ENCODE data around the gene FCRL1. TPM values are rescaled to one million over a fixed set of nuclear protein-coding genes. Genes with fewer than 3 reads are reported as not detected.

The FCRL1 gene
- total and polyA plus RNA-seq, 2 of the 13 experiments (the other 11 are each of a cell fraction or from before 2014, with no cell fraction given) = not detected

- Histone ChIP-seq H4K20me1 (ENCODE audit: insufficient read depth, low read length) (no peaks in the 10 kb centered on the region), H3K79me2 (ENCODE audit: insufficient read depth, low read length) (no peaks in the 10 kb centered on the region), H3K4me3 (replicated peaks in 1 of 3; ENCODE audit: insufficient read depth in 1 of 3, low read depth in 2 of 3, low read length in 3 of 3) (no peak overlapping the region), H3K27me3 (ENCODE audit: control insufficient read depth in 1 of 2, insufficient read depth in 2 of 2, low read length in 2 of 2) (no peaks in the 10 kb centered on the region; a peak in 1 of 5 replicates), H3K9ac (ENCODE audit: insufficient read depth, low read depth, low read length) (no peak overlapping the region), H3K4me2 (ENCODE audit: low read depth, low read length) (no peak overlapping the region), H3K36me3 (replicated peaks in 1 of 2; ENCODE audit: control insufficient read depth in 1 of 2, insufficient read depth in 2 of 2, low read length in 2 of 2) (no peaks in the 10 kb centered on the region), H3K27ac (ENCODE audit: extremely low read length, insufficient read depth, low read length) (no peak overlapping the region), H3K9me3 (ENCODE audit: low read length) (no peaks in the 10 kb centered on the region), H2AFZ (ENCODE audit: low read length) (no peak overlapping the region), H3K4me1 (ENCODE audit: insufficient read depth, low read length) (no peaks in the 10 kb centered on the region)
- no TSS peak for BruUV-seq (replicated peaks)
- intact Hi-C loops (cut with micrococcal nuclease; ENCODE audit: unreplicated experiment) = no loop called here
- TF ChIP-seq ZNF180 (CRISPR knock-in tag; IDR thresholded peaks at IDR 0.05; ENCODE audit: borderline replicate concordance, low read depth) (no peak), ONECUT2 (CRISPR knock-in tag; IDR thresholded peaks at IDR 0.05) (no peak), MED8 (CRISPR knock-in tag; IDR thresholded peaks at IDR 0.05; ENCODE audit: insufficient replicate concordance) (no peak), IKZF5 (CRISPR knock-in tag; IDR thresholded peaks at IDR 0.05) (no peak), ZNF816 (CRISPR knock-in tag; IDR thresholded peaks at IDR 0.05; ENCODE audit: borderline replicate concordance) (no peak), ARNT (IDR thresholded peaks at IDR 0.05) (no peak), RBM22 (optimal IDR thresholded peaks at IDR 0.05; ENCODE audit: low read length) (no peak), ZNF740 (CRISPR knock-in tag; IDR thresholded peaks at IDR 0.05) (no peak), RCOR2 (CRISPR knock-in tag; IDR thresholded peaks at IDR 0.05) (no peak), ZUFSP (CRISPR knock-in tag; IDR thresholded peaks at IDR 0.05; ENCODE audit: borderline replicate concordance) (no peak), ZNF619 (CRISPR knock-in tag; IDR thresholded peaks at IDR 0.05) (no peak), SOX5 (CRISPR knock-in tag; IDR thresholded peaks at IDR 0.05; ENCODE audit: borderline replicate concordance) (no peak), IRF1 (CRISPR knock-in tag; IDR thresholded peaks at IDR 0.05; ENCODE audit: low read depth) (no peak), EZH2 (conservative IDR thresholded peaks at IDR 0.05; ENCODE audit: low read depth, low read length) (no peak), CHCHD3 (CRISPR knock-in tag; IDR thresholded peaks at IDR 0.05) (no peak), ZBTB46 (CRISPR knock-in tag; IDR thresholded peaks at IDR 0.05; ENCODE audit: borderline replicate concordance) (no peak)
- ChIA-PET POLR2A (no interaction called here), CTCF (ENCODE audit: low intra/inter-chr PET ratio, low total read pairs) (no interaction called here)
- no peak for DNase-seq (ENCODE audit: low spot score)
- no peak for ATAC-seq
- WGBS (ENCODE audit: low lambda C conversion rate) = 6% methylated on average over 6 of the region's 6 CpGs
- in situ Hi-C loops (cut with HindIII; ENCODE audit: extremely low pct_ligation_motif_present, low pct_unique_long_range_greater_than_20kb) = no loop called here
- FAIRE-seq = no peak
Observed at GRCh38 chr1:157862114-157863070, 42.5 kb upstream of the FCRL1 start.

Data from HepG2 (cell line).